ENCODE data around the gene THEMIS.
"Not testable (repeated sequence)": the region's sequence is repeated elsewhere in the genome, so short reads cannot be mapped to it uniquely, and the experiment has no call there.

The THEMIS gene

GRCh38 chr6:127914240-127914639 is 13.4 kb upstream of the THEMIS start:
- DNase-seq, result no peak

DNA sequence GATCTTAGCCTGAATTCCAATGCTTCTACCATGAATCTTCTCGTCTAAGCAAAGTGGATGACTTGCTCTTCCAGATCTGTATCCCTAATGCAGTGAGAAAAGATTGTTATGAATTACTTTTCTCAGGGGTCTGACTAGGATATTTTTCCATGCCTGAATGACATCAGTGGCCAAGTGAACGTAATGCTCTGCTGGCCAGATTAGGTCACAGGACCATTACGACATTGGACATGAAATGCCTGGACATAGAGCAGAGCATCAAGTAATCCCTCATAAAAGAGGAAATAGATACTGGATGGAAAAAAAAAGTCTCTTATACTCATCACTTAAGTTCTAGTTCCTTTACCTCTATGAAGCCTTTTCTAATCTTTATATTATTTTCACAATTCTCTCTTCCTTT is 12.1 kb upstream of the THEMIS start:
- no peak for DNase-seq

- DNase-seq, result no peak
Observed at GRCh38 chr6:127907960-127908640, 7.2 kb upstream of the THEMIS start.

GRCh38 chr6:127904160-127904559 is 3.3 kb upstream of the THEMIS start:
- DNase-seq, result no peak

- DNase-seq, result no peak
Observed at GRCh38 chr6:127902933-127903332, 2.1 kb upstream of the THEMIS start.

GRCh38 chr6:127897484-127897883 is 3.4 kb downstream of the THEMIS start:
- no peak for DNase-seq

DNA sequence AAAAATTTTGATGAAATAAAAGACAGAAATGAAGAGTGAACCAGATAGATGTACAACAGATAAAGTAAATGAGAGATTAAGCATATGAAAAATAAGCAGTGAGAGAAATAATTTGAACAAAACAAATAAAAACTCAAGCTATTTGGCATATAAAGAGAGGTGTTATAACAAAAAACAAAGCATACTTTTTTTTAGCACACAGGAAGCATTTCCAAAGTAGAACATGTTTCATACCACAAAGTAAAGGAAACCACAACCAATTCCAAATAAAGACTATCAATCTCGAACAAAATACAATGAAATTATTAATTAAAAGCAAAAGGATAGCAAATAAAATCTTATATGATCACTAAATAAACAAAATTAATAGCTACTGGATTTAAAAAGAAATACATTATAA is 6.8 kb downstream of the THEMIS start:
- no peak for DNase-seq

DNA sequence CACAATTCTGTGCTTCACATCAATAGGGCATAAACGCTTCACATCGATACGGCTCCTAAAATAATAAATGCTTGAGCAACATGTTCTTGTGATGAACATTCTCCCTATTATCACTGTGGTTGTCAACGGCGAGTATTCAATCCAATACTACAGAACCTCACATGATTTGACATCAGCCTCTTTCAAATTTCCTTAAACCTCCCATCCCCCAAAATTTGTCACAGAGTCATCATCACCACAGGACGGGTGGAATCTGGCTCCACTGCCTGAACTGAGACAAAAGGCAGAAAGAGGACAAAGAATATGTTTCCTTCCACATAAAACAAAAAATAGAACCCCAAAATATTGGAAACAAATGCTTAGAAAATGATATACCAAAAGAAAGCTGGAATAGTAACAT is 7.3 kb downstream of the THEMIS start:
- no peak for DNase-seq

GRCh38 chr6:127891731-127892326 is 9.0 kb downstream of the THEMIS start:
- no peak for DNase-seq

GRCh38 chr6:127886603-127887002 is 14.3 kb downstream of the THEMIS start:
- DNase-seq, result no peak

DNA sequence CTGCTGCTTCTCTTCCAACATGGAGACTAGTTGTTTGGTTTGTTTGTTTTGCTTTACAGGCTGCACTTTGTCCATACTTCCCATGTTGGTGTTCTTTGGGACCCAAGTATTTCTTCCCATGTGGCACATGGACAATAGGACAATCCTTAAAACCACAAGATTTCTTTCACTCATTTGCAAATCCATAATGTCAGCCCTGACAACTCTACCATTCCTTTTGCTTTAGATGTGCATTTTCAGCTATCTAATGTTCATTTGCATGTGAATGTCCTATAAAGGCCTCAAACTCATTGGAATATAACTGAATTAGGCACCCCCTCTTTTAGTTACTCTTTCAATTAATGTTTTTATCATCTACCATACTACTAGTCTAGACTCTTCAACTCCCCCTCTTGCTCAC is 16.7 kb downstream of the THEMIS start:
- DNase-seq, result no peak

- DNase-seq, result not testable (repeated sequence)
Observed at GRCh38 chr6:127881949-127882348, 18.9 kb downstream of the THEMIS start.

DNA sequence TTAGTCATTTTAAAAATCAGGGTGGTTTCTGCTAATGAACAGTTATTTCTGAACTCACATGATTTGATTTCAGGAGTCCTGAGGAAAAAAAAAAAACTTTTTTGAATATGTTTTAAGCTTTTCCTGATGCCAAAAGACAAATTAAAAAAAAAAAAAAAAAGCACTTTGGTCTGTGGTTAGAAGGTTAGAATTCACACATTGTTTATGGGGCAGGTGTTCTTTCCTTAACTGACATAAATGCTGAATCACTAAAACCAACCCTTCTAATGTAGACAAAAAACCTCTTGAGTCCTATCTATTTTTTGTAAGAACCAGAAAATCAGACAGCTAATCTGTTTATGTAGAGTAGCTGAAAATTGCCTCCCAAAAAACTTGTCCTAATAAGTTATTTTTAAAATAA is 20.4 kb downstream of the THEMIS start:
- DNase-seq, result no peak

- DNase-seq, result no peak
Observed at GRCh38 chr6:127879685-127880084, 21.2 kb downstream of the THEMIS start.

DNA sequence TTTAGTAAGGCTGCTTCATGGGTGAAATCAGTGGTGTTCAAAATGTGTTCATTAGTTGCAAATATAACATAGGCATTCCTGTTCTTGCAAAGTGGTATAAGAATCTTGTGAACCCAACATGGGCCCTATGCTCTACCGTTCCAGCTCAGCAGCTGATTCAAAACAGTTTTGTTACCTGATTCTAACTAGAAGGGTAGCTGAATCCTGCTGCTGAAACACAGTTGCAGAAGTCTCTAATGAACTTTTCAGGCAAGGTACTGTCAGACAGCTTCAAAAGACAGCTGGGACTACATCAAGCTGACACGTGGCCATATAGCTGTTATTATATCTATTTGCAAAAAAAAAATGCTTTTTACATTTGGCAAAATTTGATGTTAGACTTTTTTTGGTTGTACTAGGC is 22.7 kb downstream of the THEMIS start:
- DNase-seq, result no peak

DNA sequence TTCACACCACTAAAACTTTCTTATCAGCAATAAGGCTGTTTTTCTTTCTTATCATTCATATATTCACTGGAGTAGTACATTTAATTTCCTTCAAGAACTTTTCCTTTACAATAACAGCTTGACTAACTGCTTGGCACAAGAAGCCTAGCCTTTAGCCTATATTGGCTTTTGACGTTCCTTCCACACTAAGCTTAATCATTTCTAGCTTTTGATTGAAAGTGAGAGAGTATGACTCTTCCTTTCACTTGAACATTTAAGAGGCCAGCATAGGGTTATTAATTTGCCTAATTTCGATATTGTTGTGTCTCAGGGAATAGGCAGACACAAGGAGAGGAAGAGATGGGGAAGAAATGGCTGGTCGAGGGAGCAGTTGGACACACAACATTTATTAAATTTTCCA is 23.6 kb downstream of the THEMIS start:
- DNase-seq, result no peak

DNA sequence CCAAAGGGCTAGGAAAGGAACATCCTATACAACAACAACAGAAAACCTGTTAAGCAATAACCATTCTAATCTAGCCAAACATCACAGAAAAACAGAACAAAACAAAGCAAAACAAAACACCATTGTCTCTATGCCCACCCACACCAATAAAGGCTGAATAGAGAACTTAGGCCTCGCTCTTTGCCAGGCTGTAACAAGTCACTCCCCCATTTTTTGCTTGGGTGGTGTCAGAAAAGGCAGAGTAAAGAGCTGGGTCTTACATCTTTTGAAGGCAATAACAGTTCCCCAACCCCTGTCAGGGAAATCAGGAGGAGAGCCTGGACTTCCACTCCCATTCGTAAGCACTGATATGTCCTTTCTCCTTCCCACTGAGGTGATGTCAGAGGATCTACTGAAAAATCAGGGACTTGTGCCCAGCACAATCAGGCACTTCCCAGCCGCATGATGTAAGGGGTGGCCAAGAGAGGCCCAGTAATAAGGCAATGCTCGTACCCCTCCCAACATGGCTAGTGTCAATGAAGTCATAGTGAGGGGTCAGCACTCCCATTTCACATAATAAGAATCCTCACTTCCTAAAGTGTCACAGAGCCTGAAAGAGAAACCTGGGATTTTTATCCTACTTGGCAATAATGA is 31.0 kb downstream of the THEMIS start:
- no peak for DNase-seq

- no peak for DNase-seq
Observed at GRCh38 chr6:127869183-127869582, 31.7 kb downstream of the THEMIS start.

- DNase-seq, result no peak
Observed at GRCh38 chr6:127868338-127868737, 32.5 kb downstream of the THEMIS start.

DNA sequence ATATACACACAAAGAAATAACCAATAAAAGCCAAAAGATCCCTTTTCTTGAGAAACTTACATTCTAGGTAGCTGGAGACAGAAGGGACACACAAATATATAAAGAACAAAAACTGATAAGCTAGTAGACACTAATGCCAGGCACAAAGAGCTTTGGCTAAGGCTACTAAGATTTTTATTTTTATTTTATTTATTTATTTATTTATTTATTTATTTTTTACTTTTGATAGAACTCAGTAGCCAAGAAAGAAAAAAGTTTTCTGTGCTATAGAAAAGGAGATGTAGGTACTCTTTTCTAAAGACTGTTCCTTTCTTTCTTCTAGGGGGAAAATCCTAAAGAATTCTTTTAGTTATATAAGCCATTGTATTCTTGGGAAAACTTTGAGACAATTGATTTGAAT is 34.1 kb downstream of the THEMIS start:
- no peak for DNase-seq

- DNase-seq, result no peak
Observed at GRCh38 chr6:127865108-127865507, 35.8 kb downstream of the THEMIS start.

GRCh38 chr6:127864701-127865100 is 36.2 kb downstream of the THEMIS start:
- DNase-seq, result no peak

DNA sequence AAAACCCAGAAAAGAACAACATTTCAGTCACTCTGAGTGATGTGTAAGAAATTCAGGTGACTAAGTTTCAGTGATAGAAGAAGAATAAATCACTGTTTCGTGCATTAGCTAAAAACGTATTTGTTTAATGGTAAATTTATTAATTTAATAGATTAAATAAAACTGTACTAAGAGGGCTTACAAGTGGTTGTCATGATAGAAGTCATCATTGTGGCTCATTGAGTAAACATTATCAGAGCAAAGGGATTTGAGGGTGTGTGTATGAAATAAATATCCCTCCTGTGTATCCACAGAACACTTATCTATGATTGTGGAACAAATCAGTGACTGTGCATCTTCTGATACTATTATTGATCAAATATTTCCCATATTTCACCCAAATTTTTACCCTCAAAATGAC is 40.1 kb downstream of the THEMIS start:
- no peak for DNase-seq

DNA sequence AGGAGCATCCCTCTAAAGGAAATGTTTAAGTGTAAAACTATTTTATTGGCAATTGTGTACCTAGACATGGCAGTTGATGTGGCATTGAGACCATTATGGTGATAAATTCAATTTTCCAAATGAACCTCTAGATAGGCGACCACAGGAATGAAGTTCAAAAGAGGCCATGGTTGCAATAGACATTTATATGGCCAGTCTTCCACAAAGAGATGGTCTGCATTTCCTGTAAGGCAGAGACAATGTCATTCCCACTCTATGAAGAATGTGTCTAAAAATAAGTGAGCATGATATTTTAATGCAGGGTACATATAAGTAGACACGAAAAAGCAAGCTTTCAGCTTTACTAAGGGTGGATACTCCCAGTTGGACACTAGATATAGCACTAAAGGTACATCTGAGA is 40.9 kb downstream of the THEMIS start:
- no peak for DNase-seq
